ENCODE results near the gene ANKRD44. TPM values are rescaled to one million over a fixed set of nuclear protein-coding genes. Genes with fewer than 3 reads are reported as not detected.
A peak's percentile ranks its signal among the peaks of the same experiment; 100 is the strongest.

The ANKRD44 gene
- total RNA-seq, 1 experiment from 2014 or later, result 2.4 TPM

- DNase-seq, result peak; percentile 95
- no peak for TF ChIP-seq CTCF (conservative IDR thresholded peaks at IDR 0.05; ENCODE audit: low read depth, low read length)
- H3K9me3 ChIP-seq (ENCODE audit: low read length), result no peaks in the 10 kb centered on the region
- intact Hi-C loops (cut with micrococcal nuclease), result no loop called here
- H2AFZ ChIP-seq (ENCODE audit: low read length), result no peak overlapping the region
- H3K4me2 ChIP-seq (ENCODE audit: low read length), result peak overlapping the region; percentile 53
- no peaks in the 10 kb centered on the region for H3K79me2 ChIP-seq (ENCODE audit: low read length)
- no peak overlapping the region for H3K9ac ChIP-seq (ENCODE audit: low read length)
- no peak overlapping the region; the same call in 1 of the 2 replicates for H3K4me3 ChIP-seq (ENCODE audit: low read length)
- no peaks in the 10 kb centered on the region for H3K36me3 ChIP-seq (ENCODE audit: low read depth, low read length)
- H3K9me2 ChIP-seq (replicated peaks; ENCODE audit: low read length), result no peaks in the 10 kb centered on the region
- peak overlapping the region; percentile 52 for H3K27ac ChIP-seq (ENCODE audit: low read length)
- peak; percentile 97 for ATAC-seq
- CTCF ChIA-PET, result interaction anchor here (0.6 kb wide), 1 partner anchor 118 kb away, joined by 4 read pairs; no protein-coding TSS in a partner anchor
- H3K4me1 ChIP-seq (ENCODE audit: insufficient read depth, low read length), result peaks cover 18% of the 10 kb centered on the region
- no TSS peak for BruUV-seq (replicated peaks)
- POLR2A ChIA-PET (ENCODE audit: unreplicated experiment), result no interaction called here
- H3K27me3 ChIP-seq (ENCODE audit: low read length), result no peaks in the 10 kb centered on the region
- no peaks in the 10 kb centered on the region for H3F3A ChIP-seq (ENCODE audit: low read length, unreplicated experiment)
- H4K20me1 ChIP-seq (ENCODE audit: low read length), result no peaks in the 10 kb centered on the region
Observed at GRCh38 chr2:197286805-197287595, 23.6 kb downstream of the ANKRD44 start.

GRCh38 chr2:197285361-197285760 is 25.2 kb downstream of the ANKRD44 start:
- no peaks in the 10 kb centered on the region for H4K20me1 ChIP-seq (ENCODE audit: low read length)
- H3K4me1 ChIP-seq (ENCODE audit: insufficient read depth, low read length), result peaks cover 18% of the 10 kb centered on the region
- no peaks in the 10 kb centered on the region for H3F3A ChIP-seq (ENCODE audit: low read length, unreplicated experiment)
- TF ChIP-seq CTCF (conservative IDR thresholded peaks at IDR 0.05; ENCODE audit: low read depth, low read length) (no peak), EZH2phosphoT487 (IDR thresholded peaks at IDR 0.05; ENCODE audit: borderline replicate concordance, low read length) (no peak), EZH2 (IDR thresholded peaks at IDR 0.05; ENCODE audit: low read length, unreplicated experiment) (no peak)
- no peak for DNase-seq
- intact Hi-C loops (cut with micrococcal nuclease), result no loop called here
- ChIA-PET POLR2A (ENCODE audit: unreplicated experiment) (no interaction called here), CTCF (no interaction called here)
- no peak overlapping the region for H3K4me2 ChIP-seq (ENCODE audit: low read length)
- H3K9ac ChIP-seq (ENCODE audit: low read length), result no peak overlapping the region
- no peak for ATAC-seq
- no peak overlapping the region for H3K4me3 ChIP-seq (ENCODE audit: low read length)
- no TSS peak for BruUV-seq (replicated peaks)
- H3K9me3 ChIP-seq (ENCODE audit: low read length), result no peaks in the 10 kb centered on the region
- H3K27me3 ChIP-seq (ENCODE audit: low read length), result no peaks in the 10 kb centered on the region
- H3K9me2 ChIP-seq (replicated peaks; ENCODE audit: low read length), result no peaks in the 10 kb centered on the region
- H2AFZ ChIP-seq (ENCODE audit: low read length), result no peak overlapping the region
- H3K79me2 ChIP-seq (ENCODE audit: low read length), result no peaks in the 10 kb centered on the region
- no peak overlapping the region for H3K27ac ChIP-seq (ENCODE audit: low read length)
- H3K36me3 ChIP-seq (ENCODE audit: low read depth, low read length), result no peaks in the 10 kb centered on the region

DNA sequence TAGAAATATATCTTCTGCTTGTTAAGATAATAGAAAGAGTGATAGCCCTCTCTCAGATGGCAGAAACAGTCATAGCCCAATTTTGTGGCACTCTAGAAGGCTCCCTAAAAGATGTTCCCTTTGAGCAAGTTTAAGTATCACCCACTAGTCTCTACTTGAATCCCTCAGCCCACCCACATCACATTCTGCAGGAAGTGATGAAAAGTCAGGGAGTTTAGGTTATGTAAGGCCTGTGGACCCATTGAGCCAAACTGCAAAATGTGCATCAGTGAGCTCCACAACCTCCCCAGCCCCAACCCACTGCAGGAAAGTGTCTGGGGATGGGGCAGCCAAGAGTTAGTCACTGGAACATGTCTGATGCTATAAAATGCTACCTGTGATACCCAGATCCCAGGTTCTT is 25.6 kb downstream of the ANKRD44 start:
- no peak for ATAC-seq

More for the DNA sequence above, 25.6 kb downstream of the ANKRD44 start:
- H3K4me1 ChIP-seq (ENCODE audit: insufficient read depth, low read length), result peaks cover 18% of the 10 kb centered on the region
- H3K27ac ChIP-seq (ENCODE audit: low read length), result no peak overlapping the region
- ChIA-PET POLR2A (ENCODE audit: unreplicated experiment) (no interaction called here), CTCF (no interaction called here)
- H3K9me3 ChIP-seq (ENCODE audit: low read length), result no peaks in the 10 kb centered on the region
- no peaks in the 10 kb centered on the region for H3K27me3 ChIP-seq (ENCODE audit: low read length)
- H3K4me2 ChIP-seq (ENCODE audit: low read length), result no peak overlapping the region
- H3K36me3 ChIP-seq (ENCODE audit: low read depth, low read length), result no peaks in the 10 kb centered on the region
- H3K4me3 ChIP-seq (ENCODE audit: low read length), result no peak overlapping the region
- no peak overlapping the region for H3K9ac ChIP-seq (ENCODE audit: low read length)
- no peaks in the 10 kb centered on the region for H4K20me1 ChIP-seq (ENCODE audit: low read length)
- intact Hi-C loops (cut with micrococcal nuclease), result no loop called here
- H3K79me2 ChIP-seq (ENCODE audit: low read length), result no peaks in the 10 kb centered on the region
- H2AFZ ChIP-seq (ENCODE audit: low read length), result no peak overlapping the region
- H3F3A ChIP-seq (ENCODE audit: low read length, unreplicated experiment), result no peaks in the 10 kb centered on the region
- no TSS peak for BruUV-seq (replicated peaks)
- no peak for DNase-seq
- TF ChIP-seq EZH2phosphoT487 (IDR thresholded peaks at IDR 0.05; ENCODE audit: borderline replicate concordance, low read length), result no peak
- no peak for TF ChIP-seq CTCF (conservative IDR thresholded peaks at IDR 0.05; ENCODE audit: low read depth, low read length)
- TF ChIP-seq EZH2 (IDR thresholded peaks at IDR 0.05; ENCODE audit: low read length, unreplicated experiment), result no peak
- H3K9me2 ChIP-seq (replicated peaks; ENCODE audit: low read length), result no peaks in the 10 kb centered on the region

All from PC-3 (cell line).